ENCODE results near the gene IPO13. TPM values are rescaled to one million over a fixed set of nuclear protein-coding genes. Genes with fewer than 3 reads are reported as not detected.

IPO13 gene
- total and polyA plus RNA-seq, 2 experiments from 2014 or later, result 26.2 to 28.6 TPM

- Histone ChIP-seq H3K4me3 (peak within 1 kb of the TSS; percentile 81), H3K4me1 (ENCODE audit: low read depth) (peaks cover 3% of the 10 kb centered on the region), H3K27ac (no peak within 1 kb of the TSS), H3K27me3 (no peaks in the 10 kb centered on the region), H3K36me3 (no peaks in the 10 kb centered on the region), H3K9me3 (ENCODE audit: low read depth) (no peaks in the 10 kb centered on the region)
- no peak for TF ChIP-seq CTCF (IDR thresholded peaks at IDR 0.05; ENCODE audit: low read depth, low read length)
- peak; percentile 97 to 98 for DNase-seq (ENCODE audit: low read depth in 1 of 2, low spot score in 1 of 2)
These were observed 23.2 kb downstream of the IPO13 start, which contains the start of gene DPH2 for GRCh38 chr1:43969746-43970466. TSS of gene DPH2 (plus strand) at chr1:43970010. CDS start at chr1:43970176, 166 bp downstream.

GRCh38 chr1:43970502-43970901, 23.8 kb downstream of the IPO13 start:
- Histone ChIP-seq H3K4me1 (ENCODE audit: low read depth) (peaks cover 3% of the 10 kb centered on the region), H3K27ac (no peak overlapping the region), H3K36me3 (no peaks in the 10 kb centered on the region), H3K9me3 (ENCODE audit: low read depth) (no peaks in the 10 kb centered on the region), H3K27me3 (no peaks in the 10 kb centered on the region), H3K4me3 (peak overlapping the region; percentile 81)
- no peak for TF ChIP-seq CTCF (IDR thresholded peaks at IDR 0.05; ENCODE audit: low read depth, low read length)
- no peak for DNase-seq (ENCODE audit: low read depth in 1 of 2, low spot score in 1 of 2)

GRCh38 chr1:43970911-43971310, 24.2 kb downstream of the IPO13 start:
- H3K27me3 ChIP-seq, result no peaks in the 10 kb centered on the region
- peak overlapping the region; percentile 81 for H3K4me3 ChIP-seq
- no peaks in the 10 kb centered on the region for H3K9me3 ChIP-seq (ENCODE audit: low read depth)
- TF ChIP-seq CTCF (IDR thresholded peaks at IDR 0.05; ENCODE audit: low read depth, low read length), result no peak
- DNase-seq (ENCODE audit: low read depth in 1 of 2, low spot score in 1 of 2), result no peak
- peaks cover 3% of the 10 kb centered on the region for H3K4me1 ChIP-seq (ENCODE audit: low read depth)
- H3K27ac ChIP-seq, result no peak overlapping the region
- H3K36me3 ChIP-seq, result no peaks in the 10 kb centered on the region

GRCh38 chr1:43971336-43971980, 24.7 kb downstream of the IPO13 start:
- H3K27me3 ChIP-seq, result no peaks in the 10 kb centered on the region
- H3K27ac ChIP-seq, result no peak overlapping the region
- no peak overlapping the region for H3K4me3 ChIP-seq
- no peaks in the 10 kb centered on the region for H3K9me3 ChIP-seq (ENCODE audit: low read depth)
- DNase-seq (ENCODE audit: low read depth in 1 of 2, low spot score in 1 of 2), result no peak
- H3K4me1 ChIP-seq (ENCODE audit: low read depth), result peaks cover 3% of the 10 kb centered on the region
- H3K36me3 ChIP-seq, result peaks cover 2% of the 10 kb centered on the region
- TF ChIP-seq CTCF (IDR thresholded peaks at IDR 0.05; ENCODE audit: low read depth, low read length), result no peak

- DNase-seq (ENCODE audit: low read depth in 1 of 2, low spot score in 1 of 2), result no peak
- Histone ChIP-seq H3K36me3 (peaks cover 11% of the 10 kb centered on the region), H3K9me3 (ENCODE audit: low read depth) (no peaks in the 10 kb centered on the region), H3K27ac (peak overlapping the region; percentile 79), H3K4me1 (ENCODE audit: low read depth) (peaks cover 3% of the 10 kb centered on the region), H3K27me3 (no peaks in the 10 kb centered on the region), H3K4me3 (peak overlapping the region; percentile 62)
- no peak for TF ChIP-seq CTCF (IDR thresholded peaks at IDR 0.05; ENCODE audit: low read depth, low read length)
These were observed 27.3 kb downstream of the IPO13 start for GRCh38 chr1:43973981-43974442.
